HEK293 (cell line): ENCODE data around the gene TMEM150B.

Experiments used
- ZNF768 ChIP-seq: fragments of 450-650 bp; formaldehyde crosslinking; IDR thresholded peaks from 2 replicates; pipeline ENCODE4 v1.5.1; 2018; ENCODE audit warnings: missing biosample characterization, mild to moderate bottlenecking, missing genetic modification characterization
- TF ChIP-seq, protein P1 (sequence below): fragments of 450-650 bp; formaldehyde crosslinking; IDR thresholded peaks from 2 replicates; pipeline ENCODE4 v1.5.1; 2016; ENCODE audit warnings: missing biosample characterization, missing genetic modification characterization

DNA sequence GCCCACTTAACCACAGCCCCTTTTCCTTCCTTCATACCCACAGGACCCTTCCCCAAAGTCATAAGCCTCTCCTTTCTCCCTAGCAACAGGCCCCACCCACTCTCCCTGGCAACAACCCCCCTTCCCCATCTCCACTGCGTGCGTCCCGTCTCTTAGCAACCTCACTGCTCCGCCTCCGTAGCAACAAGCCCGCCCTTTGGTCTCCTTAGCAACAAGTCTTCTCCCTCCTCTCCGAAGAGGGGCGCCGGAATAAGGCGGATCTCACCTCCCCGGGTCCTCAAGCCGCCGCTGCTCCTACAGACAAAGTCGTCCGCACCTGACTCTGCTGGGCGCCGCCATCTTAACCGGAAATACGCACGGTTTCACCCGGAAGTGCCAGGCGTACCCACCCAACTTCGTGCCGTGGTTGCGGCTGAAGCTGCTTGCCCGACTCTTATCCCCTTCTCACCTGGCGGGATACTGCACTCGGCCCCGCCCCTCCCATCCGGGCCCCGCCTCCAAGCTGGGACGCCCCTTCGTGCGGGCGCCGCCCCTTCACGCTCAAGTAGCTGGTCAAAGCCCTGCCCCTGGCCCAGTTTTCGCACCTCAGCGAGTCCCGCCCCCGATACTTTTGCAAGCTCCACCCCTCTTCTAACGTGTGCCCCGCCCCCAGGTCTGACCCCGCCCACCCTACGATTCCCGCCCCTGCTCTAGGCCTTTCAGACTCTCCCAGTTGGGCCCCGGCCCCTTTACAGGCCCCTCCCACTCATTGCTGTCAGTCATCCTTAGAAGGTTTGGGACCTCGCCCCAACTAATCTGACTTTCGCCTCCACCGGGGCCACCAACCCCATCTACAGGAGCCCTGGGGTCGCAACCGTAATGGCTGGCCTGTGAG lies 45.1 kb downstream of the TMEM150B start, which contains the start of gene HSPBP1:
- TF ChIP-seq, protein P1, sequence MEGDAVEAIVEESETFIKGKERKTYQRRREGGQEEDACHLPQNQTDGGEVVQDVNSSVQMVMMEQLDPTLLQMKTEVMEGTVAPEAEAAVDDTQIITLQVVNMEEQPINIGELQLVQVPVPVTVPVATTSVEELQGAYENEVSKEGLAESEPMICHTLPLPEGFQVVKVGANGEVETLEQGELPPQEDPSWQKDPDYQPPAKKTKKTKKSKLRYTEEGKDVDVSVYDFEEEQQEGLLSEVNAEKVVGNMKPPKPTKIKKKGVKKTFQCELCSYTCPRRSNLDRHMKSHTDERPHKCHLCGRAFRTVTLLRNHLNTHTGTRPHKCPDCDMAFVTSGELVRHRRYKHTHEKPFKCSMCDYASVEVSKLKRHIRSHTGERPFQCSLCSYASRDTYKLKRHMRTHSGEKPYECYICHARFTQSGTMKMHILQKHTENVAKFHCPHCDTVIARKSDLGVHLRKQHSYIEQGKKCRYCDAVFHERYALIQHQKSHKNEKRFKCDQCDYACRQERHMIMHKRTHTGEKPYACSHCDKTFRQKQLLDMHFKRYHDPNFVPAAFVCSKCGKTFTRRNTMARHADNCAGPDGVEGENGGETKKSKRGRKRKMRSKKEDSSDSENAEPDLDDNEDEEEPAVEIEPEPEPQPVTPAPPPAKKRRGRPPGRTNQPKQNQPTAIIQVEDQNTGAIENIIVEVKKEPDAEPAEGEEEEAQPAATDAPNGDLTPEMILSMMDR (tag by site-specific recombination) = no peak
- TF ChIP-seq ZNF768 (tag by site-specific recombination) = no peak
